Dedifferentiated amniotic fluid mesenchymal stem cell (primary cell): ENCODE data around the gene ATP11A.
"Not testable (repeated sequence)": the region's sequence is repeated elsewhere in the genome, so short reads cannot be mapped to it uniquely, and the experiment has no call there.

ENCODE experiments used
- DNase-seq: peaks from one replicate; pipeline ENCODE4 v3.0.0-alpha.2; 2016; ENCODE audit errors: extremely low spot score

The ATP11A gene

GRCh38 chr13:112861876-112862615 lies 172.2 kb downstream of the ATP11A start:
- no peak for DNase-seq

DNA sequence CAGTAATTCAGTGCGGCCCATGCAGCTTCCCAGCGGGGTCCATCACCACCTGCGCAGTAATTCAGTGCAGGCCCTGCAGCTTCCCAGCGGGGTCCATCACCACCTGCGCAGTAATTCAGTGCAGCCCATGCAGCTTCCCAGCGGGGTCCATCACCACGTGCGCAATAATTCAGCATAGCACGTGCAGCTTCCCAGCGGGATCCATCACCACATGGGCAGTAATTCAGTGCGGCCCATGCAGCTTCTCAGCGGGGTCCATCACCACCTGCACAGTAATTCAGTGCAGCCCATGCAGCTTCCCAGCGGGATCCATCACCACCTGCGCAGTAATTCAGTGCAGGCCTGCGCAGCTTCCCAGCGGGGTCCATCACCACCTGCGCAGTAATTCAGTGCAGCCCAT lies 173.5 kb downstream of the ATP11A start:
- DNase-seq = not testable (repeated sequence)

- not testable (repeated sequence) for DNase-seq
Observed at GRCh38 chr13:112865478-112865877, 175.6 kb downstream of the ATP11A start.

- no peak for DNase-seq
Observed at GRCh38 chr13:112867301-112867711, 177.5 kb downstream of the ATP11A start.

GRCh38 chr13:112868308-112868707 lies 178.5 kb downstream of the ATP11A start:
- no peak for DNase-seq

GRCh38 chr13:112869202-112870050 lies 179.6 kb downstream of the ATP11A start:
- no peak for DNase-seq

DNA sequence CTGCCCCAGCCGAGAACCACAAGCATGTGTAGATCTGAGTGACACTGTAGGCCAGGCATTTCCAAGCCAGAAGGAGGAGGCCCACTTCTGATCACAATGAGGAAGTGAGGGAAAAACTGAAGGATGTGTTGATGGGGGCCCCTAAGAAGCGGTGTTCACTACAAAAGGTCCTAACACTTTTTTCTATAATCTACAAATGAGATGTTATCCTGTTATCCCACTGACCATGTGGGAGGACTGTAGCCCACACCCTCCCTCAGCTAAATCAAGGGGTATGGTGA lies 180.2 kb downstream of the ATP11A start:
- no peak for DNase-seq

DNA sequence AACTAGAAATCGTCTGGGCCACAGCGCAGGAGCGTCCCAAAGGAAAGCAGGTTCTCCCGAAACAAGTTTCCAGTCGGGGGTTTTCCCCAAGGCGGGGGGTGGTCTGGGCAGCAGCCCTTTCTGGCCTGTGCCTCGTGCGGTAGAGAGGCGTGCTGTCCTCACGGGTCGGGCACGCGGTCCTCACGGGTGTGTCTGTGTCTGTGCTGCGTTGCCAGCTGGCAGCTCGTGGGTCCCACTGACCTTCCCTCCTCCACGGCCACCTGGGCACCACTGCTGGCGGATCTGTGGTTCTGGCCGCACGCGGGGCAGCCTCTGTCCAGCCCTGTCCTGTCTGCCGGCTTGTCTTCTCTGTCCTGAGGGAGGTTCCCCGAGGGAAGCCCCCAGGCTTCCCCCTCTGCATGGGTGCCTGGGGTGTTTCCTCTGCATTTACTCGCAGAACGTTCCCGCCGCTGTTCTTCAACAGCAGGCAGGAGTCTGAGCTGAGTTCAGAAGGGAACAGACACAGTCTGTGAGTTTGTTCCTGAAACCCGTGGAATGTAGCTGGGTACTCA lies 181.0 kb downstream of the ATP11A start:
- no peak for DNase-seq

DNA sequence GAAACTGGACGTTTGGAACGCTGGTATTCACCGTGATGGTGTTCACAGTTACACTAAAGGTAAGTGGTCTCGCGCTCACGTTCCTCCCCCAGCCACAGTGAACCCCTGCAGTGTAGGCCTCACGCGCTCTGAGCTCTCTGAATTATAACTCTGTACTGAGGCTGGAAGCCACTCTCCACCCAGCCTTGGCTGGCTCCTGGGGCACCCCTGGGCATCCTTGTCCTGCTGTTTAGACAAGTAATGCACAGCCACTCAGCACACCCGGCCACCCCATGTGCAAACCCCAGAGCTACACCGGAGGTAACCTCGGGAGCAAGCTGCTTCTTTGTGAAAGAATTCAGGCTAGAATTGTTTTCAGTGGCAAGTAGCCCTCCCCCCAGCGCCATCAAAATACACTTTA lies 181.9 kb downstream of the ATP11A start:
- DNase-seq = no peak

GRCh38 chr13:112872657-112873631 lies 183.1 kb downstream of the ATP11A start:
- not testable (repeated sequence) for DNase-seq

DNA sequence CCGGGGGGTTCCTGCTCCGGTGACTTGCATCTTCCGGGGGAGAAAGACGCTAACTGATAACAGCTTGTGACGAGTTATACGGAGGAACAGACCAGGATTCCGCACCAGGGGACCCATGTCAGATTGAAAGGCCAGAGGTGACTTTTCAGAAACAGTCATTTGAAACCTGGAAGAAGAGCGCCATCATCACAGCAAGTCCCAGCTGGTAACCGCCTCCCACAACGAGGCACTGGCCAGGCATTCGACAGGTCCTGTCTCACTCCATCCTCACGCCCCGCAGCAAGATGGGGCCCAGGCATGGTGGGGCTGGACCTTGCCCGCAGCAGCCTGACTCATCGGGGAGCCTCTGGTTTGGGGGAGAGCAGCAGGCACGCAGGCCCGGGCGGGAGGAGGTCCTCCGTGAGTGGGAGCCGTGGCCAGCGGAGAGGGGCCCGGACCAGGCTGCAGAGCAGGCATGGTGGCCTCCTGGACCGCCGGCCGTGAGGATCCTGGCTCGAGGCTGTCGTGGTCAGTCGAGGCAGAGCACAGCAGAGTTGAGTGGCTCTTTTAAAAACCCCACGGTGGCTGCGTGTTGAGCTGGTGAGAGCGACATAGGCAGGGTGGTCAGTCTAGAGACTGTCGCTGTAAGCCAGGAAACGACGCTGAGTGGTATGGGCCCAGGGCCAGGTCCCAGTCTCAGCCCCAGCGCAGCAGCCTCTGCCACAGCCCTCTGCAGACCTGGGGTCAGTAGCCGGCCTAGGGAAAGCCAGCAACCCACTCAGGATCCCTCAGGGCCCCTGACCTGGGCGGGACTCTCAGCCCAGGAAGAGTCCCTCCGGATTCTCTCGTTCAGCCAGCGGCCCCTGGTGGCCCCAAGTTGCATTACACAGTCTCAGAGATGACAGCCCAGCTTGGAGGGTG lies 184.3 kb downstream of the ATP11A start:
- DNase-seq = peak; percentile 65

DNA sequence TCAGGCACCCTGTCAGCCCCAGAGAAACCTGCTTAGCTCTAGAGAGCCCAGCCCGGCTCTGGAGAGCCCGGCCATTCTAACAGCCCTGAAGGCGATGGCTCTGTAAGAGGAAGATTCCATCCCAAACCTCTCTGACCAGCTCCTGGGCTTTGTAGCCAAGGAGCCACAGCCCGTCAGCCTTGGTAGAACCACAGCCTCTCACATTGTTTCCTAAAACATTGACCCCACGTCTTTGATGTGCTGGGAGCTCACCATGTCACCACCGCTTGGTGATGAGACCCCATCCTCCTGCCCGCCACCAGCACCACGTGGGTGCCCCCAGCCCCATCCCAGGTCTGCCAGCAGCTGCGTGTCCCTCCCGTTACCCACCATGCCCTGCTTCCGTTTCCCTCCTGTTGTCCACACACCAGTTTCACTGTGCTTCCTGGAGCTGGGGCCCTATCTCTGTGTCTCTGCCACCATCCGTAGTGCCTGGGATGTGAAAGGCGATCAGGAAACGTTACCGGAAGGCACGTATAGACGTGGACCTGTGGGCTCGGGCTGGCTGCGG lies 185.0 kb downstream of the ATP11A start:
- DNase-seq = no peak

GRCh38 chr13:112875627-112876026 lies 185.8 kb downstream of the ATP11A start:
- no peak for DNase-seq

DNA sequence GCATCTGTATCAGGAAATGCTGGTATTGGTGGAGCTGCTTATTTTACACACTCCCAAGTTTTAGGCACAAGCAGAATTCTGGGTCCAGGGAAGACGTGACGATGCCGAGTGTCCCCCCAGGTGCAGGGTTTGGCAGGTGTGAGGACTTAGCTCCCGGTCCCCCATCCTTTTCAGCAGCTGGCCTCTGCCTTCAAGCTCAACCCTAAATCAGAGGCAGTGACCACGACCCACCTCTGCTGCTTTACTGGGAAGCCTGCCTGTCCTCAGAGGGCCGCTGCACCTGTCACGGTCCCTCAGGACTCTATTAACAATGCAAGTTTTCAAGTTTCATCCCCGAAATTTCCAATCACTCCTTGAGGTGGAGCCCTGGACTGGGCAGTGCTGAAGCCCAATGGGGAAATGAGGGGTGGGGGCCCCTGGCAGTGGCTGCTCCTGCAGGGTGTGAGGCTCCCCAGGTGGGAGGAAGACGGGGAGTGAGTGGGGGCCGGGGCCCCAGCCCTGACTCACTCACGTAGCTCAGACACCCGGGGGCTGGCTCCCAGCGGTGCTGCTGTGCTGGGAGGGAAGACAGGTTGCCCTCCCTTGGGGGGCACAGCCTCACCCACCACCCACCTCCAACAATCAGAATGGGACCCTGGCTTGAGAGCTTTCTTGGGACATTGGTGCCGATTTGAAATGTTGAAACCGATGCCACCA lies 186.6 kb downstream of the ATP11A start:
- no peak for DNase-seq

GRCh38 chr13:112877066-112877465 lies 187.2 kb downstream of the ATP11A start:
- no peak for DNase-seq

DNA sequence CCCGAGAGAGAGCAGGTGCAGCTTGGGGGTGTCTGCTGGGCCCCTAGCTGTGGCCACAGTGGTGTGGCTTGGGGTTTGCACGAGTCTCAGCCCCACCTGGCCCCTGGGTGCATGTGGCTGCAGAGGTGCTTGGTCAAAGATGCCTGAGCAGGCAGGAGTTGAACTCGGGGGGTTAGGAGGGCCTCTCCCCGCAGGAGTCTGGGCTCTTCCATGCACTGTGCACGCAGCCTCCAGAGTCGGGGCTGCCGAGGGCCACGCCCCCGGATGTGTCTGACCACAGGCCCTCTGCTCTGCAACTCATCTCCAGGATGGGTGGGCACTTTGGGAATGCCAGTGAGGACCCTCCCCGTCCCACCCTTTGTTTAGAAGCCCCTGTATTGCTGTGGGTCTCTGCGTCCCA lies 187.7 kb downstream of the ATP11A start:
- DNase-seq = no peak

GRCh38 chr13:112877976-112878955 lies 188.4 kb downstream of the ATP11A start:
- no peak for DNase-seq

GRCh38 chr13:112879283-112879833 lies 189.5 kb downstream of the ATP11A start:
- no peak for DNase-seq
